ENCODE data around the gene TMEM185B. TPM values are rescaled to one million over a fixed set of nuclear protein-coding genes. Genes with fewer than 3 reads are reported as not detected.

TMEM185B gene
- total and polyA plus RNA-seq, 2 experiments from 2014 or later, result 32.3 to 40.6 TPM

DNA sequence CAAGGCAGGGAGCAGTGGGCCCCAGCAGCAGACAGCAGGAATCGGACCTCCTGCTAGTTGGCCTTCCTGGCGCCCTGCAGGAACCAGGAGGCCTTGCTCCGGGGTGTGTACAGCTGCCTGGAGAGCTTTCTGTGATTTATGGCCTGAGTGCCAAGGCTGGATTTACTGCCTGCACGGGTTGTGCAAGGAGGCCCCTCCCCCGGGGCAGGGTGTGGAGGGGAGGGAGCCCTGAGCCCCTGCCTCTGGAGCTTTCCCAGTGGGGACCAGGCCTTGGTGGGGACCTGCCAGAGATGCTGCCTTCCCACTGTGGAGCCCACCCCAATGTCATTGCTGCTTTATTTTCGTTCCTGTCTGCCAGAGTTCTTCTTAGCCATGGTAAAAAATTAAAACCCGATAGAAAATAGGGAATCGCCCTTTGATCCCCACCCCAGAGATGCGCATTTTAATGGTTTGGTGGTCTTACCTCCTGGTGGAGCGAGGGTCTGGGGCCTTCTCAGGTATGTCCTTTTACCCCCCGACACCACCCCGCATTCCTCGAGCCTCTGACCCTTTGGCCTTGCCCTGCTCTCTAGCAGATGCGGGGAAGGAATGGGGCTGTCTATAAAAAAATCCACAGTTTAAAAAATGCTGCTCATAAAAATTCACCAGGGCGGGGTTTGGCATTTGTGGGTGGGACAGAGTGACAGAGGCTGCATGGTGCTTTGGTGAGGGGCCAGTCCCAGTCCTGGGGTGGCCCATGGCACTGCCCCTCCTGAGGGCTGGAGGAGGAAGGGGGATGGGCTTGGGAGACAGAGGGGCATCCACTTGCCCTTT lies 22.5 kb upstream of the TMEM185B start:
- no peak for TF ChIP-seq EZH2 (IDR thresholded peaks at IDR 0.05; ENCODE audit: insufficient read depth, poor library complexity, severe bottlenecking)
- no peak for TF ChIP-seq EZH2phosphoT487 (IDR thresholded peaks at IDR 0.05; ENCODE audit: insufficient read depth, low read depth)

DNA sequence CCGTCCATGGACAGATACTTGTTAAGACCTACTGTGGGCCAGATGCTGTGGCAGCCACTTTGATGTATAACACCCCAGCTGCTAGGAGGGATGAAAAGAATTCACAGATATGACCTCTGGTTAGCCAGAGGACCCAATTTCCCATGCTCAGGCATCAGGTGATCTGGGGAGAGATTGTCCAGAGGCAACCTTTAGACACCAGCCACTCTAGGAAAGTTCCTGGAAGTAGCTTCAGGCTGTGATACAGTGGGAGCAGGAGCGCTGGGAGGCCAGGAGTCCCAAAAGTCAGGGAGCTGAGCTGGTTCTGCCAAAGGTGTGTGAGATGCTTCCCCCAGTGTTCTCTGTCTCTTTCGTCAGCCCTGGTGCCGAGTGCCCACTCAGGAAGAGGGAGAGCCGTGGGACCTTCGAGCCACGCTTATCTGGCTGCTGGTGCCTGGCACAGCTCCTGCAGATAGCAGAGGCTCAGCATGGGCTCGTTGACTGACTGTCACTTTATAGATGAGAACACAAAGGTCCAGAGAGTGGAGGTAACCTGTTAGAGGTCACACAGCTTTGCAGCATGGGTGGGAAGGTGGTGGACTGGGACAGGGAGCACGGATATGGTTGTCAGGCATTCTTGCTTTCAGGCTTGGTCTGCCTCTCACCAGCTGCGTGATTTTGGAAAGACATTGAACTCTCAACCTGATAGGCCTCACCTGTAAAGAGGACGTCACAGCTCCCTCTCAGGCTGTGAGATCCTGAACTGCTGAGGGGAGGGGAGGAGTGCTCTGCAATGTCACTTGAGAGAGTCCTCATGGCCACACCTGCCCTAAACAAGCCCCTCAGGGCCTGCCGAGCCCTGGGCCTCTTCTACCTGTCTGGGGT lies 21.7 kb upstream of the TMEM185B start:
- Histone ChIP-seq H2AFZ (no peak overlapping the region), H3K27me3 (replicated peaks; ENCODE audit: insufficient read depth) (no peaks in the 10 kb centered on the region), H3K9me2 (ENCODE audit: insufficient read depth) (no peaks in the 10 kb centered on the region), H3K79me2 (ENCODE audit: insufficient read depth) (no peaks in the 10 kb centered on the region), H3K4me1 (ENCODE audit: insufficient read depth) (peaks cover 15% of the 10 kb centered on the region), H3K36me3 (ENCODE audit: low read depth) (no peaks in the 10 kb centered on the region), H3K9me3 (ENCODE audit: low read depth) (no peaks in the 10 kb centered on the region), H3F3A (ENCODE audit: insufficient read depth) (no peaks in the 10 kb centered on the region), H3K9ac (no peak overlapping the region), H3K27ac (no peak overlapping the region), H4K20me1 (ENCODE audit: insufficient read depth) (no peaks in the 10 kb centered on the region), H3K4me2 (ENCODE audit: unreplicated experiment) (no peak overlapping the region), H3K4me3 (no peak overlapping the region)
- WGBS, 2 experiments (ENCODE audit: low coverage in 1 of 2, low lambda C conversion rate in 2 of 2, missing lambda C conversion rate in 2 of 2), result 81 to 82% methylated on average over 11 to 12 of the region's 12 CpGs
- TF ChIP-seq EZH2phosphoT487 (IDR thresholded peaks at IDR 0.05; ENCODE audit: insufficient read depth, low read depth), result no peak
- TF ChIP-seq EZH2 (IDR thresholded peaks at IDR 0.05; ENCODE audit: insufficient read depth, poor library complexity, severe bottlenecking), result no peak
- DNase-seq, result no peak
- in situ Hi-C loops (cut with MboI), result no loop called here

More for the DNA sequence above, 22.5 kb upstream of the TMEM185B start:
- Histone ChIP-seq H2AFZ (no peak overlapping the region), H3K4me1 (ENCODE audit: insufficient read depth) (peaks cover 13% of the 10 kb centered on the region), H4K20me1 (ENCODE audit: insufficient read depth) (no peaks in the 10 kb centered on the region), H3K36me3 (ENCODE audit: low read depth) (no peaks in the 10 kb centered on the region), H3K9ac (no peak overlapping the region), H3K79me2 (ENCODE audit: insufficient read depth) (no peaks in the 10 kb centered on the region), H3K27me3 (replicated peaks; ENCODE audit: insufficient read depth) (no peaks in the 10 kb centered on the region), H3K9me2 (ENCODE audit: insufficient read depth) (no peaks in the 10 kb centered on the region), H3K9me3 (ENCODE audit: low read depth) (no peaks in the 10 kb centered on the region), H3F3A (ENCODE audit: insufficient read depth) (no peaks in the 10 kb centered on the region), H3K4me3 (no peak overlapping the region), H3K4me2 (ENCODE audit: unreplicated experiment) (no peak overlapping the region), H3K27ac (no peak overlapping the region)
- DNase-seq, result no peak
- in situ Hi-C loops (cut with MboI), result no loop called here
- 55 to 56% methylated on average over 15 of the region's 15 CpGs for WGBS, 2 experiments (ENCODE audit: low coverage in 1 of 2, low lambda C conversion rate in 2 of 2, missing lambda C conversion rate in 2 of 2)

DNA sequence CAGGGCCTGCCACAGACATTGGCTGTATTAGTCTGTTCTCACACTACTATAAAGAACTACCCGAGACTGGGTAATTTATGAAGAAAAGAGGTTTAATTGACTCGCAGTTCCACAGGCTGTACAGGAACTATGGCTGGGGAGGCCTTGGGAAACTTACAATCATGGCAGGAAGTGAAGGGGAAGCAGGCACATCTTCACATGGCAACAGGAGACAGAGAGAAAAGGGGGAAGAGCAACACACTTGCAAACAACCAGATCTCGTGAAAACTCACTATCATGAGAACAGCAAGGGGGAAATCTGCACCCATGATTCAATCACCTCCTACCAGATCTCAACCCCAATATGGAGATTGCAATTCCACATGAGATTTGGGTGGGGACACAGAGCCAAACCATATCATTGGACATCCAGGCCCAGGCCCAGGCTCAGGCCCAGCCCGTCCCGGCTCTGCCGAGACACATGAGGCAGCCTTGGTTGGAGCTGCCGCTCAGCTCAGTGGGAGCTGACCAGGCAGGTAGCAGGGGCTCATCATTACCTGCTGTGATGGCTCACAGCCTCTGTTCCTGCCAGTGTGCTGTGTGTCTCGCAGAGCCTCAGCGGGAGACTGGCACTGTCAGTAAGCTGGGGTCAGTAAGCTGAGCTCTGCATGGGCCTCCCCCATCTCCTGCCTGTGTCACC lies 20.8 kb upstream of the TMEM185B start:
- in situ Hi-C loops (cut with MboI), result no loop called here
- 95 to 97% methylated on average over 9 of the region's 9 CpGs for whole genome bisulfite sequencing, 2 experiments (ENCODE audit: low coverage in 1 of 2, low lambda C conversion rate in 2 of 2, missing lambda C conversion rate in 2 of 2)

DNA sequence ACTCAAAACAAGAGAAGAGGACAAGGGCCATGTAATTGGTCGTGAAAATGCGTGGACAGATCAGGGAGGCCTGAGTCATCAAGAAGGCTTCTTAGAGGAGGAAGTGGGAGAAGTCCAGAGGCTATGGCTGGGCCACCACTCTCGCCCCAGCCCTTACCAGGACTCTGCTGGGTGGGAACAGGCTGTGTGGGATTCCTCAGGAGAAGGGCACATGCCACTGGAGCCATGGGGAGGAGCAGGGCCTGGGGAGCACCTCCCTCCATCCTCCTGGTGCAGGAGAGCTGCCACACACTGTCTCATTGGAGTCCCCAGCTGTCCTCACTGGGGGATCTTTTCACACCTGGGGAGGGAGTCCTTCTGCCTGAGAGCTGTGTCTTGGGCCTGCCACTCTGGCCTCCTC lies 20.0 kb upstream of the TMEM185B start:
- H3K27me3 ChIP-seq (replicated peaks; ENCODE audit: insufficient read depth), result no peaks in the 10 kb centered on the region
- H3K9me2 ChIP-seq (ENCODE audit: insufficient read depth), result no peaks in the 10 kb centered on the region
- no peaks in the 10 kb centered on the region for H3K79me2 ChIP-seq (ENCODE audit: insufficient read depth)
- no peaks in the 10 kb centered on the region for H4K20me1 ChIP-seq (ENCODE audit: insufficient read depth)
- H3K27ac ChIP-seq, result no peak overlapping the region
- H3K9ac ChIP-seq, result no peak overlapping the region
- peaks cover 29% of the 10 kb centered on the region for H3K4me1 ChIP-seq (ENCODE audit: insufficient read depth)
- 77 to 91% methylated on average over 3 of the region's 3 CpGs for WGBS, 2 experiments (ENCODE audit: low coverage in 1 of 2, low lambda C conversion rate in 2 of 2, missing lambda C conversion rate in 2 of 2)
- peak overlapping the region; percentile 59; the same call in 1 of the 2 replicates for H2AFZ ChIP-seq
- no peak overlapping the region for H3K4me3 ChIP-seq
- H3K9me3 ChIP-seq (ENCODE audit: low read depth), result no peaks in the 10 kb centered on the region
- peaks cover 9% of the 10 kb centered on the region for H3F3A ChIP-seq (ENCODE audit: insufficient read depth)
- no peak overlapping the region for H3K4me2 ChIP-seq (ENCODE audit: unreplicated experiment)
- in situ Hi-C loops (cut with MboI), result no loop called here
- peak; percentile 60 for DNase-seq
- TF ChIP-seq EZH2phosphoT487 (IDR thresholded peaks at IDR 0.05; ENCODE audit: insufficient read depth, low read depth) (no peak), EZH2 (IDR thresholded peaks at IDR 0.05; ENCODE audit: insufficient read depth, poor library complexity, severe bottlenecking) (no peak)
- H3K36me3 ChIP-seq (ENCODE audit: low read depth), result no peaks in the 10 kb centered on the region

More for the DNA sequence above, 20.8 kb upstream of the TMEM185B start:
- no peaks in the 10 kb centered on the region for H3K9me3 ChIP-seq (ENCODE audit: low read depth)
- H3K9ac ChIP-seq, result no peak overlapping the region
- no peak overlapping the region for H2AFZ ChIP-seq
- H3K4me3 ChIP-seq, result no peak overlapping the region
- no peak overlapping the region for H3K27ac ChIP-seq
- no peak overlapping the region for H3K4me2 ChIP-seq (ENCODE audit: unreplicated experiment)
- H3K27me3 ChIP-seq (replicated peaks; ENCODE audit: insufficient read depth), result no peaks in the 10 kb centered on the region
- no peaks in the 10 kb centered on the region for H4K20me1 ChIP-seq (ENCODE audit: insufficient read depth)
- TF ChIP-seq EZH2phosphoT487 (IDR thresholded peaks at IDR 0.05; ENCODE audit: insufficient read depth, low read depth), result no peak
- no peak for TF ChIP-seq EZH2 (IDR thresholded peaks at IDR 0.05; ENCODE audit: insufficient read depth, poor library complexity, severe bottlenecking)
- DNase-seq, result no peak
- H3K4me1 ChIP-seq (ENCODE audit: insufficient read depth), result peaks cover 22% of the 10 kb centered on the region
- no peaks in the 10 kb centered on the region for H3K9me2 ChIP-seq (ENCODE audit: insufficient read depth)
- H3K79me2 ChIP-seq (ENCODE audit: insufficient read depth), result no peaks in the 10 kb centered on the region
- H3K36me3 ChIP-seq (ENCODE audit: low read depth), result no peaks in the 10 kb centered on the region
- H3F3A ChIP-seq (ENCODE audit: insufficient read depth), result 0 out of 2 replicates have a peak, but pooled peaks cover 4% of the 10 kb centered on the region

All from GM23248 (cell line).